Motor neuron (in vitro differentiated cells): ENCODE measurements around the gene PTPRD. TPM values are rescaled to one million over a fixed set of nuclear protein-coding genes. Genes with fewer than 3 reads are reported as not detected.

Experiments used
- ATAC-seq, 8 experiments: fragments of 200-7000 bp; cut with Tn5 transposase; replicated peaks in 6 of 8; 2 replicates each; pipeline ENCODE4 v1.8.0; 2021; ENCODE audit warnings: mild to moderate bottlenecking in 8 of 8, moderate library complexity in 8 of 8
- H3K27ac ChIP-seq, 2 donors: fragments of 250-450 bp; sonication (Bioruptor Pico); 2 replicates each; pipeline ENCODE4 v1.9.0; 2021; ENCODE audit warnings: antibody characterized with exemption in 2 of 2, mild to moderate bottlenecking in 2 of 2, moderate library complexity in 1 of 2
- H3K4me1 ChIP-seq, 2 donors: fragments of 250-450 bp; sonication (Bioruptor Pico); replicated peaks in 1 of 2; 2 replicates each; pipeline ENCODE4 v1.6.1; 2021; ENCODE audit warnings: antibody characterized with exemption in 2 of 2, mild to moderate bottlenecking in 2 of 2, moderate library complexity in 1 of 2
- H3K4me3 ChIP-seq, 5 donors: fragments of 250-450 bp; sonication (Bioruptor Pico); 2 replicates each; pipeline ENCODE4 v1.9.0; 2021; ENCODE audit warnings: antibody characterized with exemption in 5 of 5, mild to moderate bottlenecking in 5 of 5, moderate library complexity in 4 of 5
- WGBS, 10 experiments: fragments of 450-650 bp; shearing (Covaris generic); methylation state at CpG; one replicate each; pipeline ENCODE4 v1.0.0; 2022; 5-methylcytosine and 5-hydroxymethylcytosine counted together
- in situ Hi-C, 9 experiments: fragments of 400-800 bp; cut with MboI; loops; one replicate each; pipeline ENCODE4 v1.15.0; 2021; ENCODE audit warnings: low sequenced_read_pairs in 9 of 9, low pct_unique_long_range_greater_than_20kb in 2 of 9; ENCODE audit not compliant: unreplicated experiment in 9 of 9
- total RNA-seq, 8 experiments: library from RNA; unstranded; fragments of 300-600 nt; gene quantifications; 2 replicates each; pipeline versions ENCODE4 v1.2.3 to v1.2.4, GENCODE V29; 2022

The PTPRD gene
- total RNA-seq, 8 experiments from 2014 or later = 0.15 to 175 (median 72.8) TPM

DNA sequence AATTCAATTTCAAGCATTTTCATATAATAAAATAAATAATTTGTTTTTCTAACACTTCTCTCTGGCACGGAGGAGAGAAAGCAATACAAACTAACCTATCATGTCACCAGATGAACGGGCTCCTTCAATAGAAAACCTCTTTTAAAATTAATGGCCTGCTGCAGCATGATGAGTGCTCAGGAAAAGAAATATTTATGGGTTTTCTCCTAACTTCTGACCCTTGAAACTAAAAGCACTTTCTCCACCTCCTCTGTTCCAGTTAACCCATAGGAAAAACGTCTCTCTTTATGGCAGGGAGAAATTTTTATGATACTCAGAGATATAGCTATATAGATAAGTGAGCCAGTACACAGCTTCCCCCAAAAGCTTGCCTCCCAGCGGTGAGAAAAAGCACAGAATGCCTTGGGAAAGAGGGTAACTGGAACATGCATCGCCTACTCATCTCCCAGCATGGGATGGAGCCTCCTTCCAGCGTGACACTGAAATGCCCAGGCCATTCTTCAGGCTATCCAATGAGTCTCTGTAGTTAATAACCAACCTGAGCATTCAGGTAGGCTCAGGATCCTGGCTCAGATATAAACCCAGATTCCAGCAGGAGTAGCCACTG lies 1850.2 kb downstream of the PTPRD start:
- peak in 5 of 8 experiments; percentile 36 to 71 (median 59) for ATAC-seq
- Histone ChIP-seq H3K4me3 (no peak overlapping the region), H3K27ac (no peak overlapping the region), H3K4me1 (peaks cover 14 to 48% of the 10 kb centered on the region in 2 donors)
- 0 to 69% (median 20%) methylated on average over 2 to 6 of the region's 6 CpGs for WGBS, 10 experiments
- in situ Hi-C loops = no loop called here

DNA sequence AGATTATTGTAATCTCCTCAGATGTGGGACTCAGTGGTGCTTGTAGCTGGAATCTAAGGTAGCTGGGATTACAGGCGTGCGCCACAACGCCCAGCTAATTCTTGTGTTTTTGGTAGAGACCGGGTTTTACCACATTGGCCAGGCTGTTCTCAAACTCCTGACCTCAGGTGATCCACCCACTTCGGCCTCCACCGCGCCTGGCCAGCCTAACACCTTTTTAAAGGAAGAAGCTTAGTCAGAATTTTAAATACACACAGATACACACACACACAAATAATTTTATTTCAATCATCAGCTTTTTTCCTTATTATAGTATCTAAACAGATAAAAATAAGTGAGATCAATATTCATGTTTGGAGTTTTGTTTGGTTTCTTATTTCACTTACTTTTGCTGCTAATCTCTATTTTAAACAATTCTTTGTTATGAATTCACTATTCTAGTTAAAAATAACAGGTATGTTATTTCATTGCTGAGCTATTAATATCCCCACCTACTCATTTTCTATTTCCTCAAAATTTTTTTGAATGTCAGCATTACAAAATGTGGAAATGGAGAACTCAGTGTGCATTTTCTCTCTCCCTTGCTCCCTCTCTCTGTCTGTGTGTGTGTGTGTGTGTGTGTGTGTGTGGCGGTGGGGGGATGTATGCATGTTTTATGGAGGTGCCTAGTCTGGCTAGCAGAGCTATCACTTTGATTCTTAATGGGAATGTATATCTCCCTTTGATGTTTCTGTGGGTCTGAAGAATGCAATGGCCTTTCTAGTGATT lies 1852.6 kb downstream of the PTPRD start:
- H3K4me3 ChIP-seq = no peak overlapping the region
- peaks cover 14 to 48% of the 10 kb centered on the region in 2 donors for H3K4me1 ChIP-seq
- peak in 3 of 8 experiments; percentile 46 to 72 (median 68) for ATAC-seq
- 19 to 100% (median 79%) methylated on average over 1 to 7 of the region's 8 CpGs; no CpG with 5 or more reads in 2 of the 10 experiments for WGBS, 10 experiments
- in situ Hi-C loops = no loop called here
- no peak overlapping the region for H3K27ac ChIP-seq

DNA sequence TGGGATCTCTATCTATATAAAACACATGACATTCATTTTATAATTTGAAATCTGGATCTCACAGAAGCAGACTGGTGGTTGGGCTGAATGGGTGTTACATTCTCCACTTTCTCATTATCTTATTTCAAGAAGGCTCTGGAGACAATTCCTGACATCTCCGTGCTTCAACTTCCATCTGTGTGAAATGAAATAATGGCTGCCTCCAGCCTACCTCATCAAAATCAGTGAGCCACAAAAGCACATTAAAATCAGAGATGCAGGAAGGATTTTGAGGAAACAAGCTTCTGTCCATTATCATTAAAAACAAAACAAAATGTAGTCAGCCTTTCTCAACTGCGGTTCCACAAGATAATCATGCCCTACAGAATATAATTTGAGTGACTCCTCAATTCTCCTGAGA lies 1854.9 kb downstream of the PTPRD start:
- WGBS, 10 experiments = 0 to 100% (median 46%) methylated on average over 1 to 2 of the region's 2 CpGs; no CpG with 5 or more reads in 2 of the 10 experiments
- Histone ChIP-seq H3K4me3 (no peak overlapping the region), H3K4me1 (peaks cover 13 to 39% of the 10 kb centered on the region in 2 donors), H3K27ac (no peak overlapping the region)
- in situ Hi-C loops = no loop called here
- ATAC-seq = no peak

DNA sequence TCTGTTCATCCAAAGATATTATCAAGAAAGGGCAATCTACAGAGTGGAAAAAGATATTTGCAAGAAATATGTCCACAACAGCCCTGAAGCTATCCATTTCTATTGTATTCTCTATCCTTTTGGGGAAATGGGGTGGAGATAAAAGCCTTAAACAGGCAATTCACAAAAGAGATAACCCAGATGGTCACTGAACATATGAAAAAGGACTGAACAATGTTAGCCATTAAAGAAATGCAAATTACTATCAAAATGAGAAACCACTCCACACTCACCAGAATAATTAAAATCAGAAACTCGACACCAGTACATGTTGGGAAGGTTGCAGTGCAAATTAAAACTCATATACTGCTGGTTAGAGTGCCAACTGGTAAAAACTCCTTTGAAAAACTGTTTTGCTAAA lies 1858.1 kb downstream of the PTPRD start:
- in situ Hi-C loops = no loop called here
- Histone ChIP-seq H3K27ac (no peak overlapping the region), H3K4me1 (peaks cover 17 to 28% of the 10 kb centered on the region in 2 donors), H3K4me3 (no peak overlapping the region)
- ATAC-seq = peak in 1 of 8 experiments; percentile 12
- 0 to 67% (median 50%) methylated on average over 1 of the region's 1 CpG; no CpG with 5 or more reads in 1 of the 10 experiments for WGBS, 10 experiments

DNA sequence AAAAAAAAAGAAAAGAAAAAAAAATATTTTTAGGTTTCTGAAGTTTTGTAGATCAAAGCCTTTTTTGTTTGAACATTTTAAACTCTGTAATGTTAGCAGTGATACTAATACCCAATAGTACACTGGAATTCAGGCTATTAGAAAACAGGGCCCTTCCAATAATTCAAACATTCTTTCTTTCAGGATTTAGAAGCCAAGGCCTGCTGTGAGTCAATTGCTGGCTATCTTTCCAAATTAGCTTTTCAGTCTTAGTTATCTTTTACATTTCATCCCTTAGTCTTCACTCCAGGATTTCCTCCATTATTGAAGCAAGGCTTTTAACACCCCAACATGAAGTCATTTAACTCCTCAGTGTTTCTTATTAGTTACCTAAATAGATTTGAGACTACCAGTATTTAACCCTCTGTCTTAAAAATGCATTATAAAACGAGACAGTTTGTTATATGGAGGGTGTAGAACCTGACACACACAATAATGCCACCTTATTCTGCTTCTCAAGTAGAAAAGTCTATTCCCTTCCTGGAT lies 1861.3 kb downstream of the PTPRD start:
- no peak for ATAC-seq
- peaks cover 17 to 24% of the 10 kb centered on the region in 2 donors for H3K4me1 ChIP-seq
- no peak overlapping the region for H3K27ac ChIP-seq
- in situ Hi-C loops = no loop called here
- 0 to 83% (median 21%) methylated on average over 1 of the region's 1 CpG; no CpG with 5 or more reads in 4 of the 10 experiments for WGBS, 10 experiments
- H3K4me3 ChIP-seq = no peak overlapping the region

DNA sequence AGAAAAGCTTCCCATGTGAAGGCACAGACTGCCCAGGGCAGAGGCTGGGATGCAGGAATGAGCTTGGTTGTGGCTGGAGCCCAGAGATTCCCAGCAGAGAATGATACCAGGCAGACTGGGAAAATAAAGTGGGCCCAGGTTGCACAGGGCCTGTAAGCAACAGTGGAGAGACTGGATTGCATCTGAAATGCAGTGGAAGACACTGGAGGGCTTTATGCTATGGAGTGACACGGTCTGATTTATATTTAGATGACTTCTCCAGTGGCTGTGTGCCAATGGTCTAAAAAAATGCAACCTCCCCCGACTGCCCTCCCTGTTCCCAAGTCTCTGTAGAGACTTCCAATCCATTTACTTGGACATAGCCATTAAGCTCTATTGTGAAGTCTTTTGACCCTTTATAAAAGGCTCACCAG lies 1862.2 kb downstream of the PTPRD start:
- WGBS, 10 experiments = 0 to 17% (median 0%) methylated on average over 1 to 2 of the region's 2 CpGs; no CpG with 5 or more reads in 3 of the 10 experiments
- ATAC-seq = peak in 6 of 8 experiments; percentile 39 to 99 (median 97)
- Histone ChIP-seq H3K4me3 (no peak overlapping the region), H3K4me1 (peaks cover 17 to 24% of the 10 kb centered on the region in 2 donors), H3K27ac (peak overlapping the region; percentile 25 to 38)
- in situ Hi-C loops = no loop called here

DNA sequence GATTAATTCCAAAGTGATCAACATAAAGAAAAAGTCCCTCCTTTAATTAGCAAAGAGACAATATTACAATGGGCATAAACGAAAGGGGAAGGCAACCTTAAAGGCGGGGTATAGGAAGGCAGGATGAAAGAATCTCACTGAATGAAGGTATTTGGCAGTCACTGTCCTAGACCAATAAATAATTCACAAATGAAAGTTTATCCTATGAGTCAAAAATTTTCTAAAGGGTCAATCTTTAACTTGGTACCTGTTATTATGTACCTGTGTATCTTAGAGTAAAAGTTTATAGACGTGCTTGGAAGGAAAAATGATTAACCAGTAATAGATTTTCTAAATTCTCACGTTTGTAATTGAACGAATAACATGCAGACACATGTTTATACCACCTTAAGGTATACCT lies 1867.5 kb downstream of the PTPRD start:
- WGBS, 10 experiments = 0 to 100% (median 86%) methylated on average over 1 to 5 of the region's 5 CpGs
- no peak for ATAC-seq
- in situ Hi-C loops = no loop called here

DNA sequence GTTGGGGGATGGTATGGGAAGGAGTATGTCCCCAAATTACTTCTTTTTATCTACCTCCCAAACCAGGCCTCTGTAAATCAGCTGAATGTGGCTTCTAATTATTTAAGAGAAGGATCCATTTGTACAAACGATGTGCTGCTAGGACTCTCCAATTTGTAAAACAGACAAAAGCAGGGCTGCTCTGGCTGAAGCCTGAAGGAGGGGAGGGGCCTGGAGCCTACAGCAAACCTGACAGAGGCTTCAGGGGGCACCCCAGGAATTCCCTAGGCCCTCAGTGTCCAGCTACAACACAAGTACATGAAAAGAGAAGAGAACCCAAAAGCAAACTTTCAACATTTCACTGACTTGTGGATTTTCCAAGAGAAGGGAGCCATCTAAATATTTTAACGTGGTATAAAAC lies 1873.9 kb downstream of the PTPRD start:
- Histone ChIP-seq H3K27ac (no peak overlapping the region), H3K4me1 (peaks cover 12 to 21% of the 10 kb centered on the region in 2 donors), H3K4me3 (no peak overlapping the region)
- in situ Hi-C loops = no loop called here
- ATAC-seq = peak in 4 of 8 experiments; percentile 27 to 80 (median 62)
- WGBS, 10 experiments = 0 to 88% (median 34%) methylated on average over 1 to 2 of the region's 2 CpGs; no CpG with 5 or more reads in 1 of the 10 experiments

More for the DNA sequence above, 1867.5 kb downstream of the PTPRD start:
- Histone ChIP-seq H3K4me1 (peaks cover 6 to 13% of the 10 kb centered on the region in 2 donors), H3K4me3 (no peak overlapping the region), H3K27ac (no peak overlapping the region)

DNA sequence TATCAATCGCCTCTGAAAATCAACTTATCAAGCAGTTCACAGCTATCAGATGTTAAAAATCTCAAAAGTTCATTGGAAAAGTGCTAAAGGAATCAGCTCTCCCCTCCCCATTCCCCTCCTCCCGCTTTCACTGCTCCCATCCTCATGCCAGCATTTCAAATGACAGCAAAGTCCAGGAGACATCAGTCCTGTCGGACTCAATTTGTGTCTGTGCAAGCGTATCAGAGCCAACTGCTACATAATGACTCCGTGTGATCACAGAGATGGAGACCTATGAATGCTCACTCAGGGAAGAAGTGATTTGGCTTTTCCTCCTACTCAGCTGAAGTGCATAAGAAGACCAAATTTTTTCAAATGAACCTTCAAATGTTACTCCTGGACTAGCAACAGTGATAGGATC lies 1876.0 kb downstream of the PTPRD start:
- 0 to 90% (median 25%) methylated on average over 2 to 5 of the region's 5 CpGs; no CpG with 5 or more reads in 3 of the 10 experiments for WGBS, 10 experiments
- Histone ChIP-seq H3K27ac (no peak overlapping the region), H3K4me1 (peaks cover 23 to 33% of the 10 kb centered on the region in 2 donors), H3K4me3 (no peak overlapping the region)
- in situ Hi-C loops = no loop called here
- peak in 2 of 8 experiments; percentile 39 to 43 for ATAC-seq

DNA sequence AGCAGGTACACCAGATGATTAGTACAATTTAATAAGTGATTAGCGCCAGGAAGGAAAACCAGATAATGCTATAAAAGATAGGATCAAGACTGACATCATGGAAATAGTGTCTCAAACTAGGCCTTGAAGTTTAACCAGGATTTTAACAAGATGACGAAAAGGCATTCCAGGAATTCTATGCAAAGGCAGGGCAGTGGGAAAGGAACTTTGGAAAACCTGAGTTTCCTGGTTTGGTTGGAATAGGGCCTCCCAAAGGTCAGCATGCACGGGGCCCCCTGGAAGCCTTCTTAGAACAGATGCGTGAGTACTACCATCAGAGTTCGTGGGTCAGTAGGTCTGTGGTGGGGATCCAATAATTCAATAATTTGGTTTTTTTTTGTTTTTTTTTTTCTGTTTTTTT lies 1878.0 kb downstream of the PTPRD start:
- Histone ChIP-seq H3K4me1 (peaks cover 23 to 33% of the 10 kb centered on the region in 2 donors), H3K4me3 (no peak overlapping the region), H3K27ac (no peak overlapping the region)
- in situ Hi-C loops = no loop called here
- WGBS, 10 experiments = 26 to 100% (median 66%) methylated on average over 1 to 4 of the region's 5 CpGs; no CpG with 5 or more reads in 1 of the 10 experiments
- ATAC-seq = no peak

DNA sequence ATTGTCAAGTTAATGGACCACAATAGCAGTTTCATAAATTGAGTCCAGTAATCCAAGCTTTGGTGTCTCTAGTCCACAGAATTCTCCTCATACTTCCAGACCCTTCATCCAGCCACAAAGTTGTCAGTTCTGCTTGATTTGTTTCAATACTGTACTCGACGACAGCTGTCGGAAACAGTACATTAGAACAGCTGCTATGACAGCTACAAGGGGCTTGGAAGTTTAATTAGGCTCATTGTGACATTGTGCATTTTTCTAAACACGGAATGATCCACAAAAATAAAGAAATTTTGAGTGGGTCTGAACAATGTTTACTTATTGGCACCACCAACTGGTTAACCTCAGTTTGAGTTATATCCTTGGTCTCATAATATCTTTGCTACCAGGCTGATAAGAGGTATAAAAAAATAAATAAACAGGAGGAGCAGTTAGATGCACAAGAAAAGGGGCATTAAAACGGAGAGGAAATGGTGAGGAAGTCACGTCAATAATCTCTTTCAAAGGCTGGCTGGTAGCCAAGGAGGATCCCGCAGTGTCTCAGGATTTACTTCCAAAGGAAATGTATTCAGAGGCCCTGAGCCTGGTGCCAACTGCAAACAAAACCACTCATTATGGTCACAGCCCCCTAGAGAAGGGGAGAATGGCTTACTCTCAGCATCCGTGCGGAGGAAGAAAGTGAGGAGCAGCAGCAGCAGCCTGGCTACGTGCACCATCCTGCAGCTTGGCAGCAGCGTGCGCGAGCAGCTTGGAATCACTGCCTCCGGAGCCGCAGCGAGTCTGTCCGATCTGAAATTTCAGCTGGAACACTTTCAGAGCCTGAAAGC lies 1879.5 kb downstream of the PTPRD start:
- peaks cover 19 to 27% of the 10 kb centered on the region in 2 donors for H3K4me1 ChIP-seq
- ATAC-seq = peak in 6 of 8 experiments; percentile 36 to 94 (median 90)
- in situ Hi-C loops = no loop called here
- WGBS, 10 experiments = 4 to 75% (median 48%) methylated on average over 3 to 13 of the region's 17 CpGs; no CpG with 5 or more reads in 1 of the 10 experiments
- H3K4me3 ChIP-seq = peak overlapping the region in 3 of 5 donors; percentile 2 to 10 (median 7)
- peak overlapping the region; percentile 6 to 32 for H3K27ac ChIP-seq

DNA sequence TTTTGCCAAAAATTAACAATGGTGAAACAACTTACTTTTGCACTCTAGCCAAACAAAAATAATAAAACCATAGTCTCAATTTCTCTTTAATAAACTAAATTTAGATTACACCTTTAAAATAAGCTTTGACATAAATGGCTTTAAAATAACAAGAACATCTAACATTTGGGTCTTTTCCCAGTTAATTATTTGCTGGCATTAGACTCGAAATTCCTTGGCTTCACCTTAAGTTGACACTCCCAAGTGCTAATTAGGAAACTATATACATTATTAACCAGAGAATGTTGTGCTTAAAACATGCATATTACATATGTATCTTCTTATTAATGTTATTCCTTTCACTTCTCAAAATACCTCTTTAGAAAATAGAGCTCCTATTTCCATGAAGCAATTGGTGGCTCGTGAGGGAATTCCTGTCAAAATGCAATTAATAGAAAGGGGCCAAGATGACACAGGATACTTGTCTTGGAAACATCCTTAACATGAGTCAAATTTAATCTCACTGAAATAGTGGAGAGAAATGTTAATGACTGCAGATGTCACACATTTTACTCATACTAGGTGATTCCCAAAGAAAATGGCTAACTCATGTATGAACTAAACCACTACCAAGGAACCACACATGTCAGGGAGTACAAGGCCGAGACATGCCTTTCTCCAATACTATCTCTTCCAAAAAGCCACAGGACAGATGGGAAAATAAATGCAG lies 1880.3 kb downstream of the PTPRD start:
- WGBS, 10 experiments = 0 to 96% (median 80%) methylated on average over 1 to 3 of the region's 3 CpGs; no CpG with 5 or more reads in 1 of the 10 experiments
- Histone ChIP-seq H3K4me3 (no peak overlapping the region), H3K27ac (no peak overlapping the region), H3K4me1 (peaks cover 19 to 27% of the 10 kb centered on the region in 2 donors)
- in situ Hi-C loops = no loop called here
- peak in 5 of 8 experiments; percentile 25 to 55 (median 36) for ATAC-seq
